ENCODE results near the gene HAP1.
A peak's percentile ranks its signal among the peaks of the same experiment; 100 is the strongest.

HAP1 gene

DNA sequence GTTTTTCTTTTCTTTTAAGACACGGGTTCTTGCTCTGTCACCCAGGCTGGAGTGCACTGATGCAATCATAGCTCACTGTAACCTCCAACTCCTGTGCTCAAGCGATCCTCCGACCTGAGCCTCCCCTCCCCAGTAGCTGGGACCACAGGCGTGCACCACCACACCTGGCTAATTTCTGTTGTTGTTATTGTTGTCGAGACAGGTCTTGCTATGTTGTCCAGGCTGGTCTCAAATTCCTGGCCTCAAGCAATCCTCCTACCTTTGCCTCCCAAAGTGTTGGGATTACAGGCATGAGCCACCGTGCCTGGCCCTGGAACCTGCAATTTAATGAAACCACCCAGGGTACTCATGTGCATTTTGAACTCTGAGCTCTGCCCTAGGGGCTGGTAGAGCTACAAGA, 27.9 kb upstream of the HAP1 start:
- DNase-seq = no peak

DNA sequence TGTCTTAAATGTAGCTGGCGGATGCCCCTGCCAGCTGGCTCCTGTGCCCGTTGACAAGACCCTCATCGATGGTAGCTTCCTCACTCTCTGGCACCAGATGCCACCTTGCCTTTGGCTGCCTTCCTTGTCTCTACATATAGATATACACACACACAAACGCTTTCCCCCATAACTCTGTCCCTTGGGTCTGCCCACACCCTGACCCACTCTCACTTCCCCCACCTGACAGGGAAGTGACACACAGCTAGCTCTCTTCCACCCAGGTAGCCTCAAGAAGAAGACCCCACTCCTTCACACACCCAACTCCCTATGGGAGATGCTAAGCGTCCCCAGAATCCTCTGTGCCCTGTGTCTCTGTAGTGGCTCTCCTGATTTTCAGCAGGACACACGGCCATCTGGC, 26.4 kb upstream of the HAP1 start:
- DNase-seq = no peak

DNA sequence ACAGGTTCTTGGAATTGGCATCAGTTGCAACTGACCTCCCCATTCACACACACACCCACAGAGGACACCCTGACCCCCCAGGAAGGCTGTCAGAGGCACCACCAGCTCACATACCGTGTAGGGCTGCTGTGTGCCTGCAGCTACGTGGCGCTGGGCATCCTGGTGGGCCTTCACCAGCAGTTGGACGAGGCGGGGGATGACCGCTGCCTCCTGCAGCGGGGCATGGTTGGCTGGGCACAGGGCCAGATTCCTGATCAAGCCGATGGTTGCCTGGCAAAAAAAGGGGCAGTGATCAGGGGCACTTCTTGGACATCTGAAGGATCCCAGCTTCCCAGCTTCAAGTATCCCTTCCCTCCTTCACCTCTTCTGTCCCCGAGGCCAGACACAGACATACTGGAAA, 24.2 kb upstream of the HAP1 start:
- DNase-seq = no peak

DNA sequence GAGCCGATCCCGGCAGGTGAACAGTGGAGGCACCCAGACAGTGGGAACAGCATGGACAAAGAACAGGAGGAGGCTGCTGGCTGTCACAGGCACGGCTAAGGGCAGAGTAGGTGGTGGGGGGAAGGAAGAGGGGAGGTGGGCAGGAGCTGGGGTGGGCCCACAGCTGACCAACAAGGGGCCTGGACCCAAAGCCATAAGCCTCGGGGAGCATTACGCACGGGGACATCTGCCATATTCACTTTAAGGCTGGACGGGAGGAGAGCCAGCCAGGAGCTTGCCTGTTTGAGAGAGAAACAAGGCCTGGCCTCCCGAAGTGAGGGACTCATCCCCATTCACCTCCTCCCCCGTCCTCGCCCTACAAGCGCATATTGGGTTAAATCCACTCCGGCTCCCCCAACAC, 19.6 kb upstream of the HAP1 start:
- no peak for DNase-seq

DNA sequence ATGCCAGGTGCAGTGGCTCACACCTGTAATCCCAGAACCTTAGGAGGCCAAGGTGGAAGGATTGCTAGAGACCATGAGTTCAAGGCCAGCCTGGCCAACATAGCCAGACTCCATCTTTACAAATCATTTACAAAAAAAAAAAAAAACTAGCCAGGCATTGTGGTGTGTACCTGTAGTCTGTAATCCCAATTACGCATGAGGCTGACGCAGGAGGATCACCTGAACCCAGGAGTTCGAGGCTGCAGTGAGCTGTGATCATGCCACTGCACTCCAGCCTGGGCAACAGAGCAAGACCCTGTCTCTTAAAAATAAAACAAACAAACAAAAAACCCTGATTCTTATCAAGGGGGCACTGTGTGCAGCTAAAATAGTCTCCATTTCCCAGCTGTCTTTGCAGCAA, 16.8 kb upstream of the HAP1 start:
- no peak for DNase-seq

DNA sequence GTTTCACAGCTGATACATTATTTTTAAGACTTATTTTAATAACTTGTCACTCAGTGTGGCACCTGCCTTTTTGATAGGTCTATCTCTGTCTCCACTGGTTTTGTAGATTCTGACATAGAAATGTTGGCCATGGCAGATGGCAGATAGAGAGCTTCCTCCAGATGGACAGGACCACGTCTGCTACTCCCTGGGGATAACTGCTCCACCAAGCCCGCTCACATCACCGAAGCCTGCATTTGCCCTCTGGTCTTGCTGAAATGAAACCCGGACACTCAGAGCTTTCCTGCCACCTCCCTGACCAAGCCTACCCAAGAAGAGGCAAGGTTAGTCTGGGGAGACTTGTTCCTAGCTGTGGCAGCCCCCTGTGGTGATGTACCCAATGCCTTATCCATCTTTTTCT, 16.4 kb upstream of the HAP1 start:
- DNase-seq = peak; percentile 50

DNA sequence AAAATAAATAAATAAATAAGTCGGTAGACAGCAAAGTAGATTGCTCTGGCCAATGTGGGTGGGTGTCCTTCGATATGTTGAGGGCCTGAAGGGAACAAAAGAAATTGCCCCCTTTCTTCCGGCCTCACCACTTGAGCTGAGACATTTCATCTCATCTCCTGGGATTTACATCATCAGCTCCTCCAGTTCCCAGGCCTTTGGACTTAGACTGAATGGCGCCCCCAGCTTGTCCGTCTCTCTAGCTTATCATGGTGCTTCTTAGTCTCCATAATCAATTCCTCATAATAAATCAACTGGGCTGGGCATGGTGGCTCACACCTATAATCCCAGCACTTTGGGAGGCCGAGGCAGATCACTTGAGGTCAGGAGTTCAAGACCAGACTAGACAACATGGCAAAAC, 13.8 kb upstream of the HAP1 start:
- DNase-seq = no peak

DNA sequence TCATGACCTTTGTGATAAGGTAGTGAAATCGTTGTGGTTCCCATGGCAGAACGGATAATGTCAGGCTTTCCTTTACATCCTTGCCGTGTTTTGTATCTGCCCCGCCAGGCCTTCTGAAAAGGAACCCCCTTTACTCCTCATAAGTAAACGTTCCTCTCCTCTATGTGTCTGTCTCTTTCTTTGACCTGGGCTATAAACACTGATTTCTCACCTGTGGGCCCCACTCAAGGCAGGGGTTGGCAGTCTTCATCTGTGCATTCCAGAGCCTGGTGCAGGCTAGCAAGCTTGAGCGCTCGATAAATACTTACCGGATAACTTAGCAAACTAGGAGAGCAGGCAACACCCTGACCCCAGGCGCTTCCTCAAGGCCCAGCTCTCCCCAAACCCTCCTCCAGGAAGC, 7.3 kb upstream of the HAP1 start:
- DNase-seq = no peak

DNA sequence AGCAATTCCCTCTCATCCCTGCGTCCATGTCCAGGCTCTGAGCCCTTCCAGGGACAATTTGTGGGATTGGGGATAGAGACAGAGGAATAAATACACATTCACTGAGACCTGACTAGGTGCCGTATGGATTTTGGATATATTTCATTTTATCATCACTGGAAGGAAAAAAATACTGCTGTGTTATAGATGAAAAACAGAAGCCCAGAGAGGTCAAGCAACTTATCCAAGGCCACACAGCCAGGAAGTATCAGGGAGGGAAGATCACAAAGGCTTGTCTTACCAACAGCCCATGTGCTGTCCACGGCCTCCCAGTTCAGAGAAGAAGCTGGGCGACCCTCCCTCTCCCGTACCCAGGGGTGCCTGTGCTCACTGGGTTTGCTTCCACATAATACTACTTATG, 6.1 kb upstream of the HAP1 start:
- DNase-seq = no peak

DNA sequence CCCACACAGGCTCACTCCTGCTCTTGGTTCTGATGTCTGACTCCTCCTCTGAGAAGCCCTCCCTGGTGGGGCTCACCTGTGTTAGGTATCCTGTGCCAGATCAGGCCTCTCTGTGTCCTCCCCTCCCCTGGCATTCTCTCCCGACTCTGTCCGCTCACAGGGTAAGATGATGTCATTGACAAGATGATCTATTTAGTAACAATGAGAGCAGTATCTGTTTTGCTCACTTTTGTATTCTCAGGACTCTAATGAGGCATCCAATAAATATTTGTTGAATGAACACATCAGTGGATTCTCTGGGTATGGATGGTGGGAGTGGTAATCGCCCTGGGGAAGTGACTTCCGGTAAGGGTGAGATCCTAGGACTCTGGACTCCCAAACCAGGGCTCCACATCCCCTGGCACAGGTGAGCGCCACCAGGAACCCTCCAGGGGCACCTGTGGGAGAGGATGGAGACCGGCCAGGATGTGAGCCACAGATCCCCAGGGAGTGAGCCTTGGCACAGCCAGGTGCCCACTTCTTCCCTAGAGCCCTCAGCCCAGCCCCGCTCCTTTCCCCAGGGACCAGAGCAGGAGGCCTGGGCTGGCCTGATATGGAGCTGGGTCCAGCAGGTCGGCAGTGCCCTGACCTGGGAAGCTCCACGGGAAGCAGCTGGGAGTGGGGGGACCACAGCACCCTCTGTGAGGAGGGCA, 5.4 kb upstream of the HAP1 start:
- DNase-seq = no peak

DNA sequence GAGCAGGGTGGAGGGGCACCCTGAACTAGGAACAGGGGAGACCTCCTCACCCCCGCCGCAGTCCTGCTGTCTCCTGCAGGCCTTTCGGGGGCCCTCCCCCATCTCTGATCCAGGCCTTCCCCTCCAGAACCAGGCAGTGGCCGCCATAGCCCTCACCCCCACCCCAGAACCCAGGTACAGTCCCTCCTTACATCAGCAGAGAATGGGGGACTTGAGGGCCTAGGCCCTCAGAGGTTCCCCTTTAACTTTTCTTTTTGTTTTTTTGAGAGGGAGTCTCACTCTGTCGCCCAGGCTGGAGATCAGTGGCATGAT, 4.3 kb upstream of the HAP1 start:
- DNase-seq = no peak

DNA sequence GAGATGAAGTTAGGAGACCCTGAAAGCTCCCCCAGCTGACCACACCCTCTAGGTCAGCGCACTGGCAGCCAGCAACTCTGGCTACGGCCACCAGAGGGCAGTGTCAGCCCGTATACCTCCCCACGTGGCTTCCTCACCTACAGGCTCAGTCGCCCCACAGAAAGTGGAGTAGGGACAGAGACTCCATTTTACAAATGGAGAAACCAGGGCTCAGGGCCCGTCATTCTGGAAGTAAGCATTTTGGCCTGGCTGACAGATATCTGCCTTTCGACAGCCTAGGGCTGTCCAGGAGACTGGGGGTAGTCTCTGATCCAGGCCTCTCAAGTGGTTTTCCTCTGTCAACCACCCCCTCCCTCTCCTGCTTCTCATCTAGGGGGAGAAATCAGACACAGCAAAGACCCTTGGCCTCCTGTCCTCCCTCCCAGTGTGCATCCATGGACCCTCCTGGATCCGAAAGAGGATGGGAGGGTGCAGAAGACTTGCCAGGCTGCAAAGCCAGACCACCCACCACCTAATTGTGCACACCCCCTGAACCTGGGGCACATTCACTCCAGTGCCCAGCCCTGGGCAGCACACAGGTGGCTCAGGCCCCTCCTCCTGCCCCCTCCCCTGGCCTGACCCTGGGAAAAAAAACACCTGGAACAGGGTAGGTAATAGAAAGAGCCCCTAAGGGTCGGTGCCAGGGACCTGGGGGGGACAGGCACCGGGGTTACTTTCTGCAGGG, 3.8 kb upstream of the HAP1 start:
- peak; percentile 96 for DNase-seq

DNA sequence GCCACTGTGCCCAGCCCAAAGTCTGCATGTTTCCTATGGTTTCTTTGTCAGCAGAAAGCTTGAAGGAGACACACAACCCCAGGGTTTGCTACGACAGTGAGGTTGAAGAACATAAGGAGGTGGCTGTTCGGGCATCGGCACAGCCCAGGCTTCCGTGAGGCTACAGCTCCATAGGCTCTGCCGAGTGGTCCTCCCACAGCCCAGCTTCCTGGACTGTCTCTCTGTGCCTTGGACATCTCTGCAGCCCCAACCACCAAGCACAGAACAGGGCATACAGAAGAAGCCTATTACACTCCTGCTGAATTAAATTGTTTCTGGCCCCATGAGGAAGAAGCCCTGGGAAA, 3.2 kb upstream of the HAP1 start:
- no peak for DNase-seq

DNA sequence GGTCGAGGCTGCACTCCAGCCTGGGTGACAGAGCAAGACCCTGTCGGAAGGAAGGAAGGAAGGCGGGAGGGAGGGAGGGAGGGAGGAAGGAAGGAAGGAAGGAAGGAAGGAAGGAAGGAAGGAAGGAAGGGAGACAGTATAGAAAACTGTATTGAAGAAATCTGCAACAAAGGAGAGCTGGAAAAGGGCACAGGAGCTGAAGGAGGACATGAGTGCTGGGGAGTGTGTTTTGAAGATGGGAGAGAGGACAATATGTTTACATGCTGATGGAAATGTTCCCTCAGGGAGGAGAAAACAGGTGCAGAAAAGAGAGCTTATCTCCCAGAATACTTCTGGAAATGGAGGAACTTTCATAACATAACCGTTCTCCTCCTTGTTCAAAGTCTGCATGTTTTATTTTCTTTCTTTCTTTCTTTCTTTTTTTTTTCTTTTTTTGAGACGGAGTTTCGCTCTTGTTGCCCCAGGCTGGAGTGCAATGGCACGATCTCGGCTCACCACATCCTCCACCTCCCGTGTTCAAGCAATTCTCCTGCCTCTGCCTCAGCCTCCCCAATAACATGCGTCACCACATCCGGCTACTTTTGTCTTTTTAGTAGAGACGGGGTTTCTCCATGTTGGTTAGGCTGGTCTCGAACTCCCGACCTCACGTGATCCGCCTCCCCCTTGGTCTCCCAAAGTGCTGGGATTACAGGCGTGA, 2.7 kb upstream of the HAP1 start:
- DNase-seq = no peak

DNA sequence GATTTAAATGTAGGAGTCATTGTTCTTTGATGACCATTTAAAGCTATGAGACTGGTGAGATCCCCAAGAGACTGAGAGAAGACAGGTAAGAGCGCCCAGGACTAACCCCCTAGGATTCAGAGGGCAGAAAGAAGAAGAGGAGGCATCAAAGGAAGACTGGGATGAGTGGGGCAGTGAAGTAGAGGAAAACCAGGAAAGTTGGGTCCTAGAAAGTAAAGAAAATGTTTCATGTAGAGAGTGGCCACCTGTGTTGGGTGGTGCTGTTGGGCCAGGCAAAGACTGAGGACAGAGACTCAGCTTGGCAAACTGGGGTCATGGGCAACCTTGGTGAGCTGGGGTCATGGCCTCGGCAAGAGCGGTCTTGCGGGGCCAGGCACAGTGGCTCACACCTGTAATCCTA, 1.3 kb upstream of the HAP1 start:
- DNase-seq = no peak

DNA sequence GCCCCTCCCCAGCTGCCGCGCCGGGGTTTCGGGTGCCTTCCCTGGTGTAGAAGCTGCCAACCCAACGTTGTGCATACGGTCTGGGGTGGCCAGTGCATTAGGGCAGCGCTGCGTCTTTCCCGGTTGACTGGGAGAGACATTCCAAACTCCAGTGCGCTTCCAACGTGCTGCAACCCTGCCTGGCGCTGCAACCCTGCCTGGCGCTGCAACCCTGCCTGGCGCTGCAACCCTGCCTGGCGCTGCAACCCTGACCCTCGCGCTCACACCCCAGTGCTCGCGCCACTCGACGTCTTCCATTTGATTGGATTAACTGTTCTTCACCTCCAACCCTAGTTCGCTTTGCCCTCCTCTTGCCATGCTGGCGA, 488 bp upstream of the HAP1 start:
- DNase-seq = no peak

DNA sequence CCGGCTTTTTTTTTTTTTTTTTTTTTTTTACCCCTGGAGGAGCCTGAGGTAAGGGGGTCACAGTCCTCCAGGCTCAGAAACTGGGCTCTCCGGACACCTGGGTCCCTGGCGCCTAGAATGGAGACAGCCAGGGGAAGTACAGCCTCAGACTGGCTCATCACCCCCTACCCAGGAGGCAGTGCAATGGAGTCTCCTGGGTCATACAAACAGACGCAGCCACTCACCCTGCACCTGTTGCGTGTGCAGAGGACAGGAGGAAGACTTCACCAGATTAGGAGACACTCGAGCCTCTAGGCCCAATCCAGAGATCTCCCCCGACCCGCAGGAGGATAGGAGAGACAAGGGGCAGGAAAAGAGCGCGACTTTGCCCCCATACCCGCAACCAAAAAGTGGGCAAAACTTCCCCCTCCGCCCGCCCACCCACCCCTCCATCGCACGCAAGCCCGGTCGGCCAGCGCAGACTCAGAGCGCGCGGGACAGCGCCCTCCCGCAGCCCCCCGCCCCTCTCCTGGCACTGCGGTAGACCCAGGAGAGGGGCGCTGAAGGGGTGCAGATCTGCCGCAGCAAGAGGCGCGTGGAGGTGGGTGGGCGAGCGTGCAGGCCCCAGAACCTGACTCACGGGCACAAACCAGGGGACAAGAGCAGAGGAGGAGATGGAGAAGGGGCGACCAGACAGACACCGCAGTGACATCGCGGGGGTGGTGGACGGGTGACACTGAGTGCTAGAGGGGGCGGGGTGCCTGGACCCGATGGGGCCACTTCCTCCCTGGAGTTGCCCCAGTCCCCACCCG, 900 bp downstream of the HAP1 start:
- peak; percentile 43 for DNase-seq

DNA sequence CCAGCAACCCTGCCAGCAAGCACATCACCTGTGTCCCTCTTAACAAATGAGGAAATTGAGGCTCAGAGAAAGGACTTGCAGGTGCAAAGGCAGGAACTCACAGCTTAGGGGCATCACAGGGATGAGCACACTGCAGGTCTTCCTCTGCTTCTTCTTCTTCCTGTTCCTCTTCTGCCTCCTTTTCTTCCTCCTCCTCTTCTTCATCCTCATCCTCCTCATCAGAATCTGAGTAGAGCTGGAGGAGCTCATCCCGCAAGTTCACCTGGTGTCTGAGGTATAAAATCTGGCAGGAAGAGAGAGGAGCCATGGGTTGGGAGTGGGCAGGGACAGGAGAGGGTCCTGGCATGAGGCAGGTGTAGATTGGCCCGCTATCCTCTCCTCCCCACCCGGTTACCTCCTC, 2.6 kb downstream of the HAP1 start:
- no peak for DNase-seq

DNA sequence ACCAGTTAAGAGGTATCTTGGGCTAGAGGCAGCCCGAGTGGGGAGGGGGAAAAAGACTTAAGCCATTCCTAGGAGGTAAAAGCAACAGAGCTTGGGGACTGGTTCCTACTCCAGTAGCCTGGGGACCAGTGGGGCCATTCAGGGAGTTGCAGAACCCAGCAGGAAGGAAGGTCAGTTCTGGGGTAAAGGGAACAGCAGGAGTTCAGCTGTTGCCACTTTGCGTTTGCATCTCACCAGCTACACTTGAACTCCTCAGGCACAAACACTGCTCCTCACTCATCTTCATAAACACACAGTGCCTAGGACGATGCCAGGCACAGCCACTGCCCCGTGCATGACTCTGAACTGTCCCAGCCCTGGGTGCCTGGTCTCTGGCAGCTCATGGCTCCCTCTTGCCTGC, 4.0 kb downstream of the HAP1 start:
- DNase-seq = peak; percentile 36

DNA sequence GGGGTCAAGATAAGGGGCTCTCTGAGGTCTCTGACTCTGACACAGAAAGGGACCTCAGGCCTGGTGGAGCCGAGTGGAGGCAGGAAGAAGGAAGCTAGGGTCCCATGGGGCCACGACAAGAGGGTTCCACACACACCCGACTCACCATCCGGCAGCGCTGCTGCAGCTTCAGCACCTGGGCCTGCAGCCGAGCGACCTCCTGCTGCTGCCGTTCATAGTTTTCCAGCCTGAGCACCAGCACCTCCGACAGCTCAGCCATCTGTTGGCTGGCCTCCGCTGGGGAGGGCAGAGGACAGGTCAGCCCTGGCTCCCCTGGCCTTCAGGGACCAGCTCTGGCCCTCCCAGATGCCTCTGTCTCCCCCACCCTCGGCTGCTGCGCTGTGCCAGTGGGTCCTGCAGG, 6.4 kb downstream of the HAP1 start:
- DNase-seq = no peak

DNA sequence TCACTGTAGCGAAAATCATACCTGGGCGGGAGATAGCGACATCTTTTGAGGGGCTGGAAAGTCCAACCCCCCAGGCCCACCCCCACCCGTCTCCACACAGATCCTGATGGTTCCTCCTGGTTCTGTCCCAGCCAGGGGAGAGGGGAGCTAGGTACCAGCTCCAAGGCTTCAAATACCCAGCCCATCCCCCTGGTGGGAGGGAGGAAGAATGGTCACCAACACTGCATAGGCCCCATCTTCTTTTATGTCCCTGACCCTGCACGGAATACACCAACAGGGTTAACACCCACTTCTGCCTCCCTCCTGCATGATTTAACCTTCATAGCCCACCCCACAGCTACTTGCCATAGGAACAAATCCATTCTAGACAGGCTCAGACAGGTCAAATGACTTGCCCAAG, 9.3 kb downstream of the HAP1 start:
- no peak for DNase-seq

DNA sequence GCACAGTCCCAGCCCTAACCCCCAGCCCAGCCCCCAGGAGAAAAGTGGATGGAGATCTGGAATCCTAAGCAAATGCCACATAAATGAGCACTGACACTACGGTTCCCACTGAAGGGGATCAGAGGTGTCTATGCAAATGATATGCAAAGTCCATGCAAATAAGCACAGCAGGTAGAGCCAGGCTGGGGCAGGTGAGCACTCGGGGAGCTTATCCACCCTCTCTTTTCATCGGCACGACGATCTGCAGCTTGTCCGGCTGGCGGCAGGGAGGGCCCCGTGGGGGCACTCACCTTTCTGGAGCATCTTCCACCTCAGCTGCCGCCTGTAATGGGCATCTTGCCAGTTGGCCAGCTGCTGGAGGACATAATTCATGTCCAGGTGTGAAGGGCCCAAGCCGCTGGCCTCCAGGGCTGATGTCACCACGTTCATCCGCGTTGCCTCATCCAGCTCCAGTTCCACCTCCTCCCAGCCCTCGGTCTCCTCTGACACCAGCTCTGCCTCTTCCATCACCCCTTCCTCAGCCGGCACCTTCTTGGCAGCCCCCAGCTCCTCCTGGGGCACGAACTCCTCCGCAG, 9.9 kb downstream of the HAP1 start:
- no peak for DNase-seq

DNA sequence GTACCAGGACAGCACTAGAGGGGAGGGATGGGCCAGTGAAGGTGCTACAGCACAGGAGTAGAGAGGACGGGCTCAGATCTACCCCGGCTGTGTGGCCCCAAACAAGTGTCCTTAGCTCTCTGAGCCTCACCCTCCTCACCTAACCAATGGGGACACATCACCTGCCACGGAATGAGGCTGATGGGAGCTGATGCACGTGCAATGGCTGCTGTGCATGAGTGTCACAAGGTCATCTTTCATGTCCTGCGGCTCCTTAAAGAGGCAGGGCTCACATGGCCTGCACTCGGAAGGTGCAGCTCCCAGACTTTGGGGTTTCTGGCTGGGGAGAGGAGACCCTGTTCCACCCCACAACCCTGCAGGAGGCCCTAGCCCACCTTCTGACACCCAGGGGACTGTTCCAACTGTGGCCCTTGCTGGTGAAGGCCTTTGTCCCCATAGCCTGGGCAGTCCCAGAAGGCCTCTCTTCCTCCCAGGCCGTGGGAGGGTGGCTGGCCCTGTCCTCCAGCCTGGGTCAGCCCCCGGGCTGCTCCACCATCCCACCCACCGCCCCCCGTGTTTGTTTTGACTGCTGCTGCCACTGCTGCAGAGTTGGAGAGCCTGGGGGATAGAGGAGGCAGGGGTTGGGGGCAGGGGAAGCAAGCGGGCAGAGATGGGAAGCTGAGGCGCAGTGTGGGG, 10.5 kb downstream of the HAP1 start:
- no peak for DNase-seq
